NOMO-1 treated with dmso at 0.1 percent for 144 hours (cell line): ENCODE measurements around the gene F8.
"Not testable (repeated sequence)": the region's sequence is repeated elsewhere in the genome, so short reads cannot be mapped to it uniquely, and the experiment has no call there.

ENCODE experiments used
- DNase-seq: peaks from one replicate; lab custom pipeline; 2025; ENCODE audit not compliant: unreplicated experiment; lab: John Stamatoyannopoulos, UW

Gene F8

GRCh38 chrX:154818916-154819770, 203.4 kb downstream of the F8 start:
- DNase-seq, result no peak

- DNase-seq, result not testable (repeated sequence)
These were observed 205.4 kb downstream of the F8 start for GRCh38 chrX:154817048-154817618.

GRCh38 chrX:154816326-154816898, 206.1 kb downstream of the F8 start:
- not testable (repeated sequence) for DNase-seq

GRCh38 chrX:154815274-154815818, 207.2 kb downstream of the F8 start:
- DNase-seq, result no peak

- DNase-seq, result no peak
These were observed 208.7 kb downstream of the F8 start for GRCh38 chrX:154813801-154814200.

GRCh38 chrX:154812341-154813101, 210.0 kb downstream of the F8 start:
- DNase-seq, result no peak

GRCh38 chrX:154809939-154810665, 212.4 kb downstream of the F8 start:
- no peak for DNase-seq

- DNase-seq, result no peak
These were observed 215.6 kb downstream of the F8 start for GRCh38 chrX:154806837-154807501.

- DNase-seq, result peak; percentile 59
These were observed 216.8 kb downstream of the F8 start for GRCh38 chrX:154805696-154806091.

- peak; percentile 59 for DNase-seq
These were observed 217.4 kb downstream of the F8 start, which contains the start of gene MPP1 for GRCh38 chrX:154804957-154805695. Gene MPP1 (minus strand): TSS chrX:154805485. CDS start chrX:154805373, 112 bp downstream.

- no peak for DNase-seq
These were observed 218.1 kb downstream of the F8 start for GRCh38 chrX:154804261-154804956.

- DNase-seq, result no peak
These were observed 219.6 kb downstream of the F8 start for GRCh38 chrX:154802947-154803346.

GRCh38 chrX:154800478-154801210, 221.9 kb downstream of the F8 start:
- DNase-seq, result peak; percentile 42

- DNase-seq, result no peak
These were observed 222.8 kb downstream of the F8 start for GRCh38 chrX:154799556-154800348.

- no peak for DNase-seq
These were observed 225.5 kb downstream of the F8 start for GRCh38 chrX:154797006-154797405.

GRCh38 chrX:154795016-154795415, 227.5 kb downstream of the F8 start:
- no peak for DNase-seq
